HEK293T (cell line): Measurements from ENCODE around the gene DNAH3.

ENCODE experiments used
- ARNT ChIP-seq: fragments of 450-650 bp; IDR thresholded peaks from 2 replicates; pipeline ENCODE4 v1.6.1; 2017; ENCODE audit warnings: mild to moderate bottlenecking
- BHLHE40 ChIP-seq: fragments of 450-650 bp; IDR thresholded peaks from 2 replicates; pipeline ENCODE4 v1.6.1; 2016; ENCODE audit warnings: mild to moderate bottlenecking, moderate library complexity, borderline replicate concordance
- CTBP1 ChIP-seq: fragments of 450-650 bp; IDR thresholded peaks from 2 replicates; pipeline ENCODE4 v1.6.1; 2016; ENCODE audit warnings: borderline replicate concordance
- ELF4 ChIP-seq: fragments of 450-650 bp; IDR thresholded peaks from 2 replicates; pipeline ENCODE4 v1.6.1; 2017; ENCODE audit warnings: antibody characterized with exemption
- FOXA1 ChIP-seq: fragments of 450-650 bp; IDR thresholded peaks from 2 replicates; pipeline ENCODE4 v1.6.1; 2016; ENCODE audit warnings: mild to moderate bottlenecking
- FOXK2 ChIP-seq: fragments of 450-650 bp; IDR thresholded peaks from 2 replicates; pipeline ENCODE4 v1.6.1; 2016; ENCODE audit warnings: mild to moderate bottlenecking
- FOXM1 ChIP-seq: fragments of 450-650 bp; IDR thresholded peaks from 2 replicates; pipeline ENCODE4 v1.6.1; 2017; ENCODE audit warnings: mild to moderate bottlenecking, borderline replicate concordance
- L3MBTL2 ChIP-seq: fragments of 450-650 bp; conservative IDR thresholded peaks from 2 replicates; pipeline ENCODE4 v1.6.1; 2016; ENCODE audit warnings: mild to moderate bottlenecking
- LEF1 ChIP-seq: fragments of 450-650 bp; IDR thresholded peaks from 2 replicates; pipeline ENCODE4 v1.6.1; 2017; ENCODE audit warnings: mild to moderate bottlenecking, borderline replicate concordance
- NFRKB ChIP-seq: fragments of 450-650 bp; IDR thresholded peaks from 2 replicates; pipeline ENCODE4 v1.6.1; 2016; ENCODE audit warnings: mild to moderate bottlenecking, moderate library complexity
- SP1 ChIP-seq: fragments of 450-650 bp; IDR thresholded peaks from 2 replicates; pipeline ENCODE4 v1.6.1; 2017
- SUZ12 ChIP-seq: fragments of 450-650 bp; IDR thresholded peaks from 2 replicates; pipeline ENCODE4 v1.6.1; 2016; ENCODE audit warnings: mild to moderate bottlenecking
- TARDBP ChIP-seq: fragments of 450-650 bp; IDR thresholded peaks from 2 replicates; pipeline ENCODE4 v1.6.1; 2016

DNA sequence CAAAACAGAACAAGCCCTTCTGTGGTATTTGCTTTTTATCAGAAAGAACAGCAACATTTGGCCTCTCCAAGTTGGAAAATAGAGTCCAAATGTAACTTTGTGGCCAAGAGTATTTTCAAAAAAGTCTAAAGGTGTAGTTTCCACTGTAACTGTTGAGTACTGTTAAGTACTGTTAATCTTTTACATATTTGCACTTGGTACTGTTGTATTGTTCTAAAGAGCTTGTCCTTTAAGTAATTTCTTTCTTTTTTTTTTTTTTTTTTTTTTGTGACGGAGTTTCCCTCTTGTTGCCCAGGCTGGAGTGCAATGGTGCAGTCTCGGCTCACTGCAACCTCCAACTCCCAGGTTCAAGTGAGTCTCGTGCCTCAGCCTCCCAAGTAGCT, 29.3 kb upstream of the DNAH3 start:
- TF ChIP-seq FOXM1 = no peak
- no peak for TF ChIP-seq FOXA1
- TF ChIP-seq ARNT = no peak
- no peak for TF ChIP-seq NFRKB
- TF ChIP-seq FOXK2 = no peak
- no peak for TF ChIP-seq BHLHE40
- TF ChIP-seq SUZ12 = no peak
- TF ChIP-seq L3MBTL2 = no peak
- no peak for TF ChIP-seq ELF4
- no peak for TF ChIP-seq SP1
- no peak for TF ChIP-seq LEF1
- no peak for TF ChIP-seq TARDBP
- TF ChIP-seq CTBP1 = no peak
